ENCODE measurements around the gene ATP5PO.

GRCh38 chr21:33942426-33942825 lies 26.8 kb upstream of the ATP5PO start:
- TF ChIP-seq, protein P1, sequence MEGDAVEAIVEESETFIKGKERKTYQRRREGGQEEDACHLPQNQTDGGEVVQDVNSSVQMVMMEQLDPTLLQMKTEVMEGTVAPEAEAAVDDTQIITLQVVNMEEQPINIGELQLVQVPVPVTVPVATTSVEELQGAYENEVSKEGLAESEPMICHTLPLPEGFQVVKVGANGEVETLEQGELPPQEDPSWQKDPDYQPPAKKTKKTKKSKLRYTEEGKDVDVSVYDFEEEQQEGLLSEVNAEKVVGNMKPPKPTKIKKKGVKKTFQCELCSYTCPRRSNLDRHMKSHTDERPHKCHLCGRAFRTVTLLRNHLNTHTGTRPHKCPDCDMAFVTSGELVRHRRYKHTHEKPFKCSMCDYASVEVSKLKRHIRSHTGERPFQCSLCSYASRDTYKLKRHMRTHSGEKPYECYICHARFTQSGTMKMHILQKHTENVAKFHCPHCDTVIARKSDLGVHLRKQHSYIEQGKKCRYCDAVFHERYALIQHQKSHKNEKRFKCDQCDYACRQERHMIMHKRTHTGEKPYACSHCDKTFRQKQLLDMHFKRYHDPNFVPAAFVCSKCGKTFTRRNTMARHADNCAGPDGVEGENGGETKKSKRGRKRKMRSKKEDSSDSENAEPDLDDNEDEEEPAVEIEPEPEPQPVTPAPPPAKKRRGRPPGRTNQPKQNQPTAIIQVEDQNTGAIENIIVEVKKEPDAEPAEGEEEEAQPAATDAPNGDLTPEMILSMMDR (conservative IDR thresholded peaks at IDR 0.05; ENCODE audit: low read depth, low read length) = no peak
- no peak for TF ChIP-seq EZH2 (IDR thresholded peaks at IDR 0.05; ENCODE audit: borderline replicate concordance, low read depth, low read length, poor library complexity, severe bottlenecking)

Measured in A673 (cell line).